ENCODE results near the gene ZNF75A. TPM values are rescaled to one million over a fixed set of nuclear protein-coding genes. Genes with fewer than 3 reads are reported as not detected.

Gene ZNF75A
- total RNA-seq, 1 donor from 2014 or later, result 24.6 TPM

GRCh38 chr16:3355589-3355988 lies 50.3 kb downstream of the ZNF75A start, which contains the start of gene OR2C1:
OR2C1 (plus strand) TSS chr16:3355889; CDS start chr16:3355941, 52 bp downstream.
- intact Hi-C loops (cut with DNase I), result no loop called here
- TF ChIP-seq CTCF (IDR thresholded peaks at IDR 0.05) (no peak), POLR2A (IDR thresholded peaks at IDR 0.05) (no peak), POLR2AphosphoS5 (IDR thresholded peaks at IDR 0.05; ENCODE audit: insufficient read depth in 1 of 2, low read depth in 1 of 2) (no peak)
- no peaks in the 10 kb centered on the region for H3K27me3 ChIP-seq
- H3K27ac ChIP-seq, result no peak within 1 kb of the TSS
- DNase-seq (ENCODE audit: extremely low spot score in 2 of 2), result no peak
- no peaks in the 10 kb centered on the region for H3K36me3 ChIP-seq
- no peaks in the 10 kb centered on the region for H3K9me3 ChIP-seq
- H3K4me1 ChIP-seq, result no peaks in the 10 kb centered on the region
- no peak within 1 kb of the TSS for H3K4me3 ChIP-seq

- Histone ChIP-seq H3K27me3 (no peaks in the 10 kb centered on the region), H3K4me3 (no peak overlapping the region), H3K27ac (no peak overlapping the region), H3K9me3 (no peaks in the 10 kb centered on the region), H3K36me3 (no peaks in the 10 kb centered on the region), H3K4me1 (no peaks in the 10 kb centered on the region)
- TF ChIP-seq POLR2AphosphoS5 (IDR thresholded peaks at IDR 0.05; ENCODE audit: insufficient read depth in 1 of 2, low read depth in 1 of 2) (no peak), CTCF (IDR thresholded peaks at IDR 0.05) (no peak), POLR2A (IDR thresholded peaks at IDR 0.05) (no peak)
- intact Hi-C loops (cut with DNase I), result no loop called here
- no peak for DNase-seq (ENCODE audit: extremely low spot score in 2 of 2)
Measured at GRCh38 chr16:3356118-3356517, 50.8 kb downstream of the ZNF75A start.

GRCh38 chr16:3358871-3359270 lies 53.6 kb downstream of the ZNF75A start:
- Histone ChIP-seq H3K9me3 (no peaks in the 10 kb centered on the region), H3K36me3 (no peaks in the 10 kb centered on the region), H3K27ac (no peak overlapping the region), H3K27me3 (no peaks in the 10 kb centered on the region), H3K4me1 (no peaks in the 10 kb centered on the region), H3K4me3 (no peak overlapping the region)
- intact Hi-C loops (cut with DNase I), result no loop called here
- no peak for DNase-seq (ENCODE audit: extremely low spot score in 2 of 2)
- TF ChIP-seq POLR2A (IDR thresholded peaks at IDR 0.05), result no peak
- TF ChIP-seq POLR2AphosphoS5 (IDR thresholded peaks at IDR 0.05; ENCODE audit: insufficient read depth in 1 of 2, low read depth in 1 of 2), result no peak
- no peak for TF ChIP-seq CTCF (IDR thresholded peaks at IDR 0.05)

GRCh38 chr16:3362931-3363330 lies 57.6 kb downstream of the ZNF75A start:
- Histone ChIP-seq H3K4me3 (no peak overlapping the region), H3K4me1 (no peaks in the 10 kb centered on the region), H3K36me3 (no peaks in the 10 kb centered on the region), H3K27ac (no peak overlapping the region), H3K27me3 (no peaks in the 10 kb centered on the region), H3K9me3 (no peaks in the 10 kb centered on the region)
- TF ChIP-seq POLR2AphosphoS5 (IDR thresholded peaks at IDR 0.05; ENCODE audit: insufficient read depth in 1 of 2, low read depth in 1 of 2), result no peak
- TF ChIP-seq CTCF (IDR thresholded peaks at IDR 0.05), result no peak
- TF ChIP-seq POLR2A (IDR thresholded peaks at IDR 0.05), result no peak
- DNase-seq (ENCODE audit: extremely low spot score in 2 of 2), result no peak
- intact Hi-C loops (cut with DNase I), result no loop called here

- Histone ChIP-seq H3K27ac (no peak overlapping the region), H3K4me1 (no peaks in the 10 kb centered on the region)
Measured at GRCh38 chr16:3363793-3364192, 58.5 kb downstream of the ZNF75A start.

More at GRCh38 chr16:3363793-3364192, 58.5 kb downstream of the ZNF75A start:
- DNase-seq (ENCODE audit: extremely low spot score in 2 of 2), result no peak
- Histone ChIP-seq H3K9me3 (no peaks in the 10 kb centered on the region), H3K4me3 (no peak overlapping the region), H3K36me3 (no peaks in the 10 kb centered on the region), H3K27me3 (no peaks in the 10 kb centered on the region)
- TF ChIP-seq POLR2AphosphoS5 (IDR thresholded peaks at IDR 0.05; ENCODE audit: insufficient read depth in 1 of 2, low read depth in 1 of 2) (no peak), POLR2A (IDR thresholded peaks at IDR 0.05) (no peak), CTCF (IDR thresholded peaks at IDR 0.05) (no peak)
- intact Hi-C loops (cut with DNase I), result no loop called here
